Colonic mucosa (tissue), 4 donors: Measurements from ENCODE around the gene CHCHD5. TPM values are rescaled to one million over a fixed set of nuclear protein-coding genes. Genes with fewer than 3 reads are reported as not detected.

Experiments
- DNase-seq: peaks from one replicate; pipeline ENCODE4 v3.0.0-alpha.2; 2020
- H3K27ac ChIP-seq: fragments of 200-600 bp; one replicate; pipeline ENCODE4 v1.8.0; 2021
- H3K27me3 ChIP-seq: fragments of 200-600 bp; one replicate; pipeline ENCODE4 v1.8.0; 2021
- H3K36me3 ChIP-seq: fragments of 200-600 bp; one replicate; pipeline ENCODE4 v1.8.0; 2021
- H3K4me1 ChIP-seq: fragments of 200-600 bp; one replicate; pipeline ENCODE4 v1.8.0; 2021; ENCODE audit warnings: mild to moderate bottlenecking
- H3K4me3 ChIP-seq: fragments of 200-600 bp; one replicate; pipeline ENCODE4 v1.8.0; 2021
- H3K9ac ChIP-seq, 2 donors: one replicate each; pipeline ENCODE4 v1.7.0; 2013; ENCODE audit warnings: control low read depth in 2 of 2, low read depth in 2 of 2, low read length in 2 of 2
- H3K9me3 ChIP-seq: fragments of 200-600 bp; one replicate; pipeline ENCODE4 v1.8.0; 2021
- intact Hi-C: fragments of 100-400 bp; cut with DNase I; formaldehyde crosslinking; loops from one replicate; pipeline ENCODE4 v1.14.1; 2022
- total RNA-seq, 2 donors: library from RNA; stranded (reverse); fragmentation: NEBNext Ultra II Directional in 1 of 2; extraction: Animal tissue kit (Norgen Biotek cat#: 25700) in 1 of 2; gene quantifications; one replicate each; pipeline ENCODE4 v1.2.1, GENCODE V29; 2021
- TF ChIP-seq, protein P1 (sequence below): fragments of 200-600 bp; IDR thresholded peaks from one replicate; pipeline ENCODE4 v1.8.0; 2022; ENCODE audit warnings: antibody characterized with exemption, mild to moderate bottlenecking
- donor health status: healthy.
- donor health status: DM: no; HTN: no; CAD: no.
- donor health status: DM: no; HTN: no; CAD: no.

The CHCHD5 gene
- total RNA-seq, 2 donors from 2014 or later, result 27.0 to 39.5 TPM

DNA sequence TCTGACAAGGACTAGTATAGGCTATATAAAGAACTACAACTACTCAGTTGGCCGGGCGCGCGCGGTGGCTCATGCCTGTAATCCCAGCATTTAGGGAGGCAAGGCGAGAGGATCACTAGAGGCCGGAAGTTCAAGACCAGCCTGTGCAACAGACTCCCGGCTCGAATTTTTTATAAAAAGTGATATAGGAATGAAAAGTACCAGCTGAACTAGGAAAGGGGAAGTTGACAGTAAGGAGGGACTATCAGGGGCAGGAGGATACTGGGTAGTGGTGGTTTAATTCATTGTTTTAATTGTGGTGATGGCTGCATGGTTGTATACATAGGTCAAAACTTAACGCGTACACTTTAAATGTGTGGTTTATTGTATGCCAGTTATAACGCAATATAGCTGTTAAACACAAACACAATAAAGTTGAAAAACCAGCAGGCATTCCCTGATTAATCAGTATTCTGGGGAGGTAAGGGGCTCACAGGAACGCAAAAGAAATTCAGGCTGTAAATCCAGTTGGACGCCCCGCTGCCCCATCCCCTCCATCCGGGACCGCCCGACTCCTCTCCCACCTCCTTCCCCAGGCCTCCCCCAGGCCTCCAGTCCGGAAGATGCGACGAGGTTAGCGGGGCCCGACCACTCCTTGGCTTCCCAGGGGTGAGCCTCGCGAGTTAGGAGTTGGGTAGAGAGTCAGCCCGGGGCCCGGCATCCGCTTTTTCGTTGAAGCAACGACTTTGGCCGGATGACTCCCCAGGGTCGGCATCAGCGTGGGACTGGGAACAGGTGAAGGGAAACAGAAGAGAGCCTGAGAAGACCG is 42.9 kb upstream of the CHCHD5 start:
- DNase-seq, result no peak
- Histone ChIP-seq H3K27ac (peak overlapping the region; percentile 82), H3K4me3 (peak overlapping the region; percentile 92), H3K9ac (peak overlapping the region; percentile 61 to 94), H3K36me3 (no peaks in the 10 kb centered on the region), H3K9me3 (no peaks in the 10 kb centered on the region), H3K27me3 (no peaks in the 10 kb centered on the region), H3K4me1 (peaks cover 3% of the 10 kb centered on the region)
- TF ChIP-seq, protein P1, sequence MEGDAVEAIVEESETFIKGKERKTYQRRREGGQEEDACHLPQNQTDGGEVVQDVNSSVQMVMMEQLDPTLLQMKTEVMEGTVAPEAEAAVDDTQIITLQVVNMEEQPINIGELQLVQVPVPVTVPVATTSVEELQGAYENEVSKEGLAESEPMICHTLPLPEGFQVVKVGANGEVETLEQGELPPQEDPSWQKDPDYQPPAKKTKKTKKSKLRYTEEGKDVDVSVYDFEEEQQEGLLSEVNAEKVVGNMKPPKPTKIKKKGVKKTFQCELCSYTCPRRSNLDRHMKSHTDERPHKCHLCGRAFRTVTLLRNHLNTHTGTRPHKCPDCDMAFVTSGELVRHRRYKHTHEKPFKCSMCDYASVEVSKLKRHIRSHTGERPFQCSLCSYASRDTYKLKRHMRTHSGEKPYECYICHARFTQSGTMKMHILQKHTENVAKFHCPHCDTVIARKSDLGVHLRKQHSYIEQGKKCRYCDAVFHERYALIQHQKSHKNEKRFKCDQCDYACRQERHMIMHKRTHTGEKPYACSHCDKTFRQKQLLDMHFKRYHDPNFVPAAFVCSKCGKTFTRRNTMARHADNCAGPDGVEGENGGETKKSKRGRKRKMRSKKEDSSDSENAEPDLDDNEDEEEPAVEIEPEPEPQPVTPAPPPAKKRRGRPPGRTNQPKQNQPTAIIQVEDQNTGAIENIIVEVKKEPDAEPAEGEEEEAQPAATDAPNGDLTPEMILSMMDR, result no peak
- intact Hi-C loops, result no loop called here

DNA sequence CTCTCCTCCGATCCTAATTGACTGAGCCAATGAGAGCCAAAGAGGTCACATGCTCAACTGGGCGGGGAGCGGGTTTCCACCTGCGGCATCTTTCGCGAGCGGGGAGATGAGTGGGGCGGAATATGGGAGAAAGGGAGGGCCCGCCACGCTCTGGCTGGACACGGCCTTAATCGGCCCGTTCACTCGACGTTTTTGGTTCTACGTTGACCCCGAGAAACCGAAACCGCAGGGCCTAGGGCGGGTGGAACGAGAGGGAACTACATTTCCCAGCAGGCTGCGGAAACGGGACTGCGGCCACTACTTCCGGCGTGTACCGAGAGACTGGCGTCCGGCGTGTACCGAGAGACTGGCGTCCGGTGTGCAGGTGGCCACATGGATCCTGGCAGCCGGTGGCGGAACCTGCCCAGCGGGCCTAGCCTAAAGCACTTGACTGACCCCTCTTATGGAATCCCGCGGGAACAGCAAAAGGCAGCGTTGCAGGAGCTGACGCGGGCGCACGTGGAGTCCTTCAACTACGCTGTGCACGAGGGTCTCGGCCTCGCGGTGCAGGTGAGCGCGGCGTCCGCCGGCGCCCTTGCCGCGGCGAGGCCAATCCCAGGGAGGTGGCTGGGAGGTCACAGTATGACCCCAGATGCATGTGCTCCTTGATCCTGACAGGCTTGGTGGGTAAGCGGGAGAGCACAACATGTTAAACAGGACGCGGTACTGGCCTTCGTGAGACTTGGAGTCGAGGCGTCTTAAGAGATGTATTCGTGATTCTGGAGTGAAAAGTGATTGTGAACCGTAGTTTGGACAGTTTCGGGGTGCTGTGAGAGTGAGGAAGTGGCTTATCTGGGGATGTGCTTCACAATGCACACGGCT is 42.1 kb upstream of the CHCHD5 start, which contains the start of gene POLR1B:
Gene POLR1B (plus strand): TSS at position 343 of the 861 bp plus-strand sequence. CDS start 30 bp downstream, at position 373.
- intact Hi-C loops, result no loop called here
- no peaks in the 10 kb centered on the region for H3K36me3 ChIP-seq
- H3K9me3 ChIP-seq, result no peaks in the 10 kb centered on the region
- peak within 1 kb of the TSS; percentile 92 for H3K4me3 ChIP-seq
- TF ChIP-seq, protein P1, result no peak
- peaks cover 3% of the 10 kb centered on the region for H3K4me1 ChIP-seq
- H3K27ac ChIP-seq, result peak within 1 kb of the TSS; percentile 82
- peak; percentile 90 for DNase-seq
- peak within 1 kb of the TSS; percentile 61 to 94 for H3K9ac ChIP-seq
- no peaks in the 10 kb centered on the region for H3K27me3 ChIP-seq

DNA sequence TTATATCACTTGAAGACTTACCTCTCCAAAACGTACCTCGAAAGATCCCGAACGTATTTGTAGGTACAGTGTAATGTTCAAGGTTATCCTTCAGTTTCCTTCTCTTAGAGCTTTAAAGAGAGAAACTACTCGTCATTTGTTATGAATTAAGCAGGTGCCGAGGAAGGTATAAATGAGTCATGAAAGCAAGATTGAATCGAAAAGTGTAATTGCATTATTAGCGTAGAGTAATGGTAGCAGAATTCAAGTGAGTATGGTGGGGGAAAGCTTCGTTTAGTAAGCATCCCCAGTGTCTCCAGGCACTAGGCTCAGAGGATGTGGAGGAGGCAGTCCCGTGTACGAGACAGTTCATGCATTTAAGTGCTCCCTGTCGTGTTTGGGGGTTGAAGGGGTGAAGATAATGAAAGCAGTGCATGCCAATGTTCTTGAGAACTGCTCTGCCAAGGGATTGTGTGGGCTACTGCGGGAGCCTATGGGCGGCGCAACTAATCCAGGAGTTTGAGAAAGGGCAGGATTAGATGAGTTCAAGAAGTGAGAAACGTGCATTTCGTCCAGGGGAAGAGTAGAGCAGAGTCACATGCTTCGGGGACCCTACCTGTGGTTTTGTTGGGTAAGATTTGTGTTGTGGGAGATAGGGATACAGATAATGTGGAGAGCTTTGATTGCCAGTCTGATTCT is 41.3 kb upstream of the CHCHD5 start:
- H3K36me3 ChIP-seq, result no peaks in the 10 kb centered on the region
- H3K9ac ChIP-seq, result peak overlapping the region in 1 of 2 donors; percentile 94
- no peaks in the 10 kb centered on the region for H3K9me3 ChIP-seq
- H3K4me3 ChIP-seq, result peak overlapping the region; percentile 92
- peaks cover 3% of the 10 kb centered on the region for H3K4me1 ChIP-seq
- no peaks in the 10 kb centered on the region for H3K27me3 ChIP-seq
- TF ChIP-seq, protein P1, result no peak
- peak; percentile 29 for DNase-seq
- intact Hi-C loops, result no loop called here
- H3K27ac ChIP-seq, result no peak overlapping the region

DNA sequence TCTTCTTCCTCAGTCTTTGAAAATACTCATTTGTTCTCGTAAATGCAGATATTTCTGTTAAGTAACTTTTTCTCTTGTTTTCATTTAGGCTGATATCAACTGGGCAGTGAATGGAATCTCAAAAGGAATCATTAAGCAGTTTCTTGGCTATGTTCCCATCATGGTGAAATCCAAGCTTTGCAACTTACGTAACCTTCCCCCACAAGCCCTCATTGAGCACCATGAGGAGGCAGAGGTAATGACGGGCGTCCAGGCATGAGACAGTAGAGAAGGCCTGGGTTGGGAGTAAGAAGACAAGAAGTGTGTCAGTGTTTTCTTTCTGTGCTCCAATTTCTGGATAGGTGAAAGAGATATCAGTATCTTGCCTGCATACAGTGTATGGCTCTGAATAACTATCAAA is 37.1 kb upstream of the CHCHD5 start:
- Histone ChIP-seq H3K27ac (no peak overlapping the region), H3K36me3 (no peaks in the 10 kb centered on the region), H3K27me3 (no peaks in the 10 kb centered on the region), H3K4me3 (no peak overlapping the region), H3K4me1 (no peaks in the 10 kb centered on the region), H3K9me3 (no peaks in the 10 kb centered on the region), H3K9ac (no peak overlapping the region)
- DNase-seq, result no peak
- intact Hi-C loops, result no loop called here
- TF ChIP-seq, protein P1, result no peak

DNA sequence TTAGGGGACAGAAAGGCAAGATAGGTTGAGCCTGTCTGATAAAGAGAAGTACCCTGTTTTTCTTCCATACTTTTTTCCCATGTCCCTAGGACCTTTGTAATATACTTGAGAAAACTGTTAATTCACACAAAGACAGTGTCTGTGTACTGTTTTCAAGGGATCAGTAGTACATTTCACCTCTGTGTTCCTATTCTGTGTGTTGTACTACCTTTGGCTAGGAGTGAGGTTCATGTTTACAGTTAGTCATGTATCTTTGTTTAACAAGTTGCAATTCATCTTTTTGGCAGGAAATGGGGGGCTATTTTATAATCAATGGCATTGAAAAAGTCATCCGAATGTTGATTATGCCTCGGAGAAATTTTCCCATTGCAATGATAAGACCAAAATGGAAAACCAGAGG is 35.4 kb upstream of the CHCHD5 start:
- Histone ChIP-seq H3K9me3 (no peaks in the 10 kb centered on the region), H3K4me3 (no peak overlapping the region), H3K27ac (no peak overlapping the region), H3K27me3 (no peaks in the 10 kb centered on the region), H3K4me1 (no peaks in the 10 kb centered on the region), H3K36me3 (no peaks in the 10 kb centered on the region), H3K9ac (no peak overlapping the region)
- intact Hi-C loops, result no loop called here
- DNase-seq, result no peak
- TF ChIP-seq, protein P1, result no peak
